ENCODE data around the gene TMCO4. TPM values are rescaled to one million over a fixed set of nuclear protein-coding genes. Genes with fewer than 3 reads are reported as not detected.

TMCO4 gene
- total and polyA plus RNA-seq, 3 donors from 2014 or later = 10.5 to 17.7 (median 14.9) TPM

DNA sequence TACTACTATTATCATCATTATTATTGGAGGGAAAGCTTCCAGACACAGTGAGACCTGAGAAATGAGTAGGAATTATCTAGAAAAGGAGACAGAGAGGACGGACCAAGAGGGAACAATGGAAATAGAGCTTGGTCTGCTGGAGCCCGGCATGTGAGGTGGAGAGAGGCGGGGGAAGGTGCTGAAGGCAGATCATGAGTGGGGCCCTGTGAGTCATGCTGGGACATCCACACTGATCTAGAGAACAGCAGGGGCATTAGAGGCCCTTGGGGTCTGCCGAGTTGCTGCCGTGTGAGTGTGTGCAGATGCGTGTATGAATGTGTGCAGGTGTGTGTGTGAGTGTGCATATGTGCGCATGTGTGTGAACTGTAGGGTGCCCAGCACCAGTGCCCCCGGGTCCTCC lies 65.7 kb downstream of the TMCO4 start:
- Histone ChIP-seq H3K27me3 (no peaks in the 10 kb centered on the region), H3K4me1 (peaks cover 8% of the 10 kb centered on the region), H3K4me3 (no peak overlapping the region), H3K9me3 (no peaks in the 10 kb centered on the region), H3K36me3 (ENCODE audit: low read depth, missing control alignments) (no peaks in the 10 kb centered on the region), H3K27ac (no peak overlapping the region)
- WGBS, 2 donors = 92 to 93% methylated on average over 8 of the region's 8 CpGs
- TF ChIP-seq, protein P1, sequence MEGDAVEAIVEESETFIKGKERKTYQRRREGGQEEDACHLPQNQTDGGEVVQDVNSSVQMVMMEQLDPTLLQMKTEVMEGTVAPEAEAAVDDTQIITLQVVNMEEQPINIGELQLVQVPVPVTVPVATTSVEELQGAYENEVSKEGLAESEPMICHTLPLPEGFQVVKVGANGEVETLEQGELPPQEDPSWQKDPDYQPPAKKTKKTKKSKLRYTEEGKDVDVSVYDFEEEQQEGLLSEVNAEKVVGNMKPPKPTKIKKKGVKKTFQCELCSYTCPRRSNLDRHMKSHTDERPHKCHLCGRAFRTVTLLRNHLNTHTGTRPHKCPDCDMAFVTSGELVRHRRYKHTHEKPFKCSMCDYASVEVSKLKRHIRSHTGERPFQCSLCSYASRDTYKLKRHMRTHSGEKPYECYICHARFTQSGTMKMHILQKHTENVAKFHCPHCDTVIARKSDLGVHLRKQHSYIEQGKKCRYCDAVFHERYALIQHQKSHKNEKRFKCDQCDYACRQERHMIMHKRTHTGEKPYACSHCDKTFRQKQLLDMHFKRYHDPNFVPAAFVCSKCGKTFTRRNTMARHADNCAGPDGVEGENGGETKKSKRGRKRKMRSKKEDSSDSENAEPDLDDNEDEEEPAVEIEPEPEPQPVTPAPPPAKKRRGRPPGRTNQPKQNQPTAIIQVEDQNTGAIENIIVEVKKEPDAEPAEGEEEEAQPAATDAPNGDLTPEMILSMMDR (IDR thresholded peaks at IDR 0.05) = no peak
- TF ChIP-seq POLR2A (IDR thresholded peaks at IDR 0.05) = no peak
- DNase-seq = no peak
- intact Hi-C loops (cut with DNase I; ENCODE audit: low total_unique reads) = no loop called here

DNA sequence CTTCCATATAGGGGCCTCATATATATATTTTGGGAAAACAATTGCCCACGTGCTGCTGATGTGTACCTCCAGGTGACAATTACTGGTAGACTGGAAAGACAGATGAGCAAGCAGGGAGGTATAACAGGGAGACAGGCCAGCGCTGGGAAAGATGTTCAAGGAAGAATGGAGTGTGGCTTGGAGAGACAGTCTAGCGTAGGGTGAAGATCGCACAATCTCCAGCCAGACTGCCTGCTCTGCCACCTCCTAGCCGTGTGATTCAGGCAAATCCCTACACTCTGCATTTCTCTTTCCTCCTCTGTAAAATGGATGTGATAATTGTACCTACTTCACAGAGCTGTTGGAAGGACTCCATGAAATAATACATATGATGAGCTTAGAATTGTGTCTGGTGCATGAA lies 66.1 kb downstream of the TMCO4 start:
- no peak for DNase-seq
- 94 to 96% methylated on average over 5 of the region's 5 CpGs for WGBS, 2 donors
- intact Hi-C loops (cut with DNase I; ENCODE audit: low total_unique reads) = no loop called here

DNA sequence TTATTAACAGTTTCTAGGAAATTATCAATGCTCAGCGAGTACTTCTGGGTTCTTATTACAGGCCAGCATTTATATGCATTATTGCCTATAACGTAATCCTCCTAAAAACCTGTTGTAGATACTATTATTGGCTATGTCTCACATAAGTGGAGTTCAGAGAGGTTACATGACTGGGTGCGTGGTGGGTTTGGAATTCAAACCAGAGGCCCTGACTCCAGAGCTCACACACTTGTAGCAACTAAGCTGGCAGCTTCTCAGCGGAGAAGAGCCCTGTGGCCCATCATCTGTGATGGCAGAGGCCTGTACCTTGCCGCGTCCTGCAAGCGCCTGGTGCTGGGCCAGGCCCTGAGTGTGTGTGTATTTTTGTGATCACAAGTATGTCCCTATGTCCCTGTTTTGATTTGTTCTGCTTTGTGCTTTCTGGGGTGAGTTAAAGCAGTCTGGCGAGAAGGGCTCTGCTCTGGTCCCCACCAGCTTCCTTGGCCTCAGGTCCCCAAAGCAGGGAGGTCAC lies 68.3 kb downstream of the TMCO4 start:
- DNase-seq = no peak
- intact Hi-C loops (cut with DNase I; ENCODE audit: low total_unique reads) = no loop called here
- Histone ChIP-seq H3K4me3 (no peak overlapping the region), H3K36me3 (ENCODE audit: low read depth, missing control alignments) (no peaks in the 10 kb centered on the region), H3K9me3 (no peaks in the 10 kb centered on the region), H3K27ac (no peak overlapping the region), H3K4me1 (peaks cover 8% of the 10 kb centered on the region), H3K27me3 (no peaks in the 10 kb centered on the region)
- TF ChIP-seq POLR2A (IDR thresholded peaks at IDR 0.05) = no peak
- TF ChIP-seq, protein P1 (IDR thresholded peaks at IDR 0.05) = no peak
- 92 to 94% methylated on average over 7 to 8 of the region's 8 CpGs for WGBS, 2 donors

More for the DNA sequence above, 66.1 kb downstream of the TMCO4 start:
- no peak overlapping the region for H3K27ac ChIP-seq
- no peaks in the 10 kb centered on the region for H3K9me3 ChIP-seq
- H3K27me3 ChIP-seq = no peaks in the 10 kb centered on the region
- no peak overlapping the region for H3K4me3 ChIP-seq
- peaks cover 8% of the 10 kb centered on the region for H3K4me1 ChIP-seq
- TF ChIP-seq POLR2A (IDR thresholded peaks at IDR 0.05) = no peak
- TF ChIP-seq, protein P1 (IDR thresholded peaks at IDR 0.05) = no peak
- H3K36me3 ChIP-seq (ENCODE audit: low read depth, missing control alignments) = no peaks in the 10 kb centered on the region

DNA sequence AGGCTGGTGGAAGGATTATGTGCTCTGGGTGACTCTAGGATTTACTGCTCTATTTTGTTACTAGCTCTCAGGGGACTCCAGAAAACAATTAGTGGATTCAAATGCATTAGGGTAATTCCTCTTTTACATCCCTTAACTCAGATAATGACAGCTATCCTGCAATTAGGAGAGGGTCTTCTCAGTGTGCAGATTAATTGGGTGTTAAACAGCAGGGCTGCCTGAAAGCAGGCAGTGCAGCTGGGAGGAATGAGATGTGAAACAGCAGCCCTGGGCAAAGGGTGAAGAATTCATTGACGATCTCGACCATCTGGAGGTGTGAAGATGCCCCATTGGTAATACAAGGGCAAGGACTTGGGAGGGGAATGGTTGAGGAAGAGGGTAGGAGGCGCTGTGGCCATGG lies 68.9 kb downstream of the TMCO4 start:
- Histone ChIP-seq H3K9me3 (no peaks in the 10 kb centered on the region), H3K4me3 (no peak overlapping the region), H3K36me3 (ENCODE audit: low read depth, missing control alignments) (no peaks in the 10 kb centered on the region), H3K27ac (no peak overlapping the region), H3K4me1 (peaks cover 4% of the 10 kb centered on the region), H3K27me3 (no peaks in the 10 kb centered on the region)
- no peak for DNase-seq
- TF ChIP-seq, protein P1 (IDR thresholded peaks at IDR 0.05) = no peak
- WGBS, 2 donors = 65 to 69% methylated on average over 3 of the region's 3 CpGs
- intact Hi-C loops (cut with DNase I; ENCODE audit: low total_unique reads) = no loop called here

DNA sequence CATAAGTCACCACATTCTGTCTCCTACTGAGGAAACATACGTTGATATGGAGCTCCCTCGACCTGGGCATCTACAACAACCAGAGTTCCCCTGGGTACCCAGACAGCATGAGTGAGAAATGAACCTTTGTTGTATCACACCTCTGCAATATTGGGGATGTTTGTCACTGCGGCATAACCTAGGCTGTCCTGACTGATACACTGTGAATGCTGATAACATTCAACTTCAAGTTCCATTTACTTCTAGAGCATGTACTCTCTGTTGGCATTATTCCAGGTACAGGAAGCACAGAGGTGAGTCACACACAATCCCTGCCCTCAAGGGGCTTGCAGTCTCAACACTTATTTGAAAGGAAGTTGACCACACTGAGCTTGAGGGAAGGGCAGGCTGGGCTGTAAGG lies 69.5 kb downstream of the TMCO4 start:
- no peaks in the 10 kb centered on the region for H3K36me3 ChIP-seq (ENCODE audit: low read depth, missing control alignments)
- intact Hi-C loops (cut with DNase I; ENCODE audit: low total_unique reads) = no loop called here

More for the DNA sequence above, 69.5 kb downstream of the TMCO4 start:
- 86 to 99% methylated on average over 3 of the region's 3 CpGs for WGBS, 2 donors
- Histone ChIP-seq H3K27me3 (no peaks in the 10 kb centered on the region), H3K27ac (no peak overlapping the region), H3K9me3 (no peaks in the 10 kb centered on the region), H3K4me3 (no peak overlapping the region), H3K4me1 (no peaks in the 10 kb centered on the region)
- TF ChIP-seq, protein P1 (IDR thresholded peaks at IDR 0.05) = no peak
- TF ChIP-seq POLR2A (IDR thresholded peaks at IDR 0.05) = no peak
- DNase-seq = no peak
